GM19240 (cell line): ENCODE results near the gene QDPR.
A peak's percentile ranks its signal among the peaks of the same experiment; 100 is the strongest.
"Not testable (repeated sequence)": the region's sequence is repeated elsewhere in the genome, so short reads cannot be mapped to it uniquely, and the experiment has no call there.

Source experiments
- DNase-seq: peaks from one replicate; pipeline ENCODE4 v3.0.0; 2011; ENCODE audit warnings: low spot score; ENCODE audit not compliant: insufficient read length

QDPR gene

GRCh38 chr4:17492058-17492741 lies 19.7 kb downstream of the QDPR start:
- no peak for DNase-seq

- no peak for DNase-seq
These were observed 20.7 kb downstream of the QDPR start for GRCh38 chr4:17491196-17491595.

- no peak for DNase-seq
These were observed 21.3 kb downstream of the QDPR start for GRCh38 chr4:17490575-17491059.

DNA sequence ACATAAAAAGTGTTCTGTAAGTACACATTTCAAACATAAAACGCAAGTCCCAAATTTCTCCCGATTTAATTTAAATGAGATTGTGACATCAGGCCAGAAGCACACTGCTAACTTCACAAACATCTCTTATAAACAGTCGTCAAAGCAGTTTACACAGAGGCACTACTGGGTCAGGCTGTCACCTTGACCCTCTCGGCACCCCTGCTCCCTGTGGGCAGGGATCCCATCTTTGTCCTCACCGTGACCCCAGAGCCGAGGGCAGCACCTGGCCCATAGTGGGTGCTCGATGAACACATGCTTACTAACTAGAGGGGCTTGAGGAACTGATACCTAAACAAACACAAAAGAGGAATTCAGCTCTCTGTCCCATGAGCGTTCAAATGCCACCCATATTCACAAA lies 22.2 kb downstream of the QDPR start:
- DNase-seq: no peak

- no peak for DNase-seq
These were observed 22.8 kb downstream of the QDPR start for GRCh38 chr4:17489123-17489522.

- no peak for DNase-seq
These were observed 29.2 kb downstream of the QDPR start for GRCh38 chr4:17482716-17483115.

DNA sequence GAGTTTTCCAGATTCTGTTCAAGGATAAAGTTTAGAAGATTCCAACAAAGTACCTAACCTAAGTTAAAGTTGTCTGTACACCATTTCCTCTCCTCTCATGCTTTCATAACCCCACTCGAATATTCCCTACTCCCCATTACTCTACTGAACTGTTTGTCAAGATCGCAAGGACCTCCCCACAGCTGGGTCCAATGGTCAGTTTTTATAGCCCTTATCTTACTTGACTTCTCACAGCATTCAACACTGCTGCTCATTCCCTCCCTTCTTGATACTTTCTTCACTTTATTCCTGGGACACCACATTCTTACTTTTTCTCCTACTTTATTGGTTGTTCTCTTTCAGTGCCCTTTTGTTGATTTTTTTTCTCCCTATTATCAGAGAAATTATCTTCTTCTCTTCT lies 30.9 kb downstream of the QDPR start:
- no peak for DNase-seq

- DNase-seq: no peak
These were observed 31.5 kb downstream of the QDPR start for GRCh38 chr4:17480210-17480927.

DNA sequence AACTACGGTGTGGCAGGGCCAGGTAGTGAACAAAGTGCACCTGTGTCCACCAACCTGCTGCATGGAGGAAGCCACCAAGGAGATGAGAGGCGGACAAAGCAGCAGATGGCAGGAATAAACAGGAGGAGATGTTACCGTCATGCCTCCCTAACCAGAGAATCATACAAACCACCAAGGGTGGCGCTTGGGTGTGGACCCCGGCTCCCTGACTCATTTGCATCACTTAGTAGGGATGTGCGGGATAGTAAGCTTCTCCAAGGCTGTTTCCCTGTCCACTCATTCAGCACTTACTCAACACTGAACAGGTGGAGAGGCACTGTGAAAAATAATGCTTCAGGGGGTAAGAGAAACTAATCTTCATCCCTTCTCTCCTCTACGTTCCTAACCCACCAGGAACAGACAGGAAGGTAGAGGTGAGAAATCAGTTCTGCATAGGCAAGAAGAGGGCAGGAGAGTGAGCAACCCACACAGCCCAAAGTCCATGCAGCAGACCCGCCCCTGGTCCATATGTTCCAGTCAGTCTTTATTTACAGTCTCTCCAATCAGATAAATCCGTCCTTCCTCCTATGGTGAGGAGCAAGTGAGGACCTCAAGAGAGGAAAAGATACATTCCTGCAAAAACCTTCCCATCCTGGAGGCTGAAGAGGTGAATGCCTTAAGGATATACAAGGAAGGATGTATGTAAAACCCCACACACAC lies 34.0 kb downstream of the QDPR start:
- no peak for DNase-seq

- no peak for DNase-seq
These were observed 35.0 kb downstream of the QDPR start for GRCh38 chr4:17476853-17477252.

GRCh38 chr4:17475481-17475880 lies 36.4 kb downstream of the QDPR start:
- DNase-seq: no peak

GRCh38 chr4:17469931-17470674 lies 41.8 kb downstream of the QDPR start:
- DNase-seq: no peak

- DNase-seq: no peak
These were observed 43.2 kb downstream of the QDPR start for GRCh38 chr4:17468619-17469221.

DNA sequence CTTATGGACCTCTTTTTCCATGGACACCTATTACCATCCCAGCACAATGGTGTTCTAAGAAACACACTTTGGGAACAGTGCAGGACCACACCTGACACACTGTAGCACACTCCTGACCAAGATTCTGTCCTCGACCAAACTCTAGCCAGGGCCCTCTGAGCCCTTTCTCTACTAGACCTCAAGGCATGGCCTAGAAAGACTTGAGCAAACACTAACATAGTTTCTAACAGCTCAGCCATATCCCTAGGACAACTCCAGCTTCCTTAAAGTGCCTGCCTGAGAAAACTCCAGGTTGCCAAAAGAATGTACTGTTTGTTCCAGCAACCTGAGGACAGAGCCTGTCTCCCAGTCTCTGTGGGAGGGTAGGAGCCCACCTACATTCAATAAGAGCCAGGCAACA lies 48.3 kb downstream of the QDPR start:
- no peak for DNase-seq

GRCh38 chr4:17450269-17450804 lies 61.6 kb downstream of the QDPR start:
- DNase-seq: no peak

GRCh38 chr4:17448689-17449088 lies 63.2 kb downstream of the QDPR start:
- DNase-seq: no peak

DNA sequence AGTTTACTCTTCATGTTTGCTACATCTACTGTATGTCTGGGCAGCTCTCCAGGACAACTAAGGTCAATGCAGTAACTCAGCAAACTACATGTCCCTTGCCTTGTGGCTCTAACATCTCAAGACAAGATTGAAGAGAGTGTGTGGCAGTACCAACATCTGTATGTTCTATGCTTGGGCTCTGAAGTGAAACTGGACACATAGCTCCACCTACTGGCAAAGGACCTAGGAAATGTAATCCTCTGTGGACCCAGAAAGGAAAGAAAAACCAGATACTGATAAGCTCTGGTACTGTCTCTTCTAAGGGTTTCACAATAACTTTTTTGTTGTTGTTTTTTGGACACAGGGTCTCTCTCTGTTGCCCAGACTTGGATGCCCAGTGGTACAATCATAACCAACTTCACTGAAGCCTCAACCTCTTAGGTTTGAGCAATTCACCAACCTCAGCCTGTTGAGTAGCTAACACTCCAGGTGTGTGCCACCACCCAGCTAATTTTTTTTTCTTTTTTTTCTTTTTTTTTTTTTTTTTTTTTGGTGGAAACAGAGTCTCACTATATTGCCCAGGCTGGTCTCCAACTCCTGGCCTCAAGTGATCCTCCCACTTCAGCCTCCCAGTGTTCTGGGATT lies 64.1 kb downstream of the QDPR start:
- peak; percentile 36 for DNase-seq

GRCh38 chr4:17447056-17447455 lies 64.8 kb downstream of the QDPR start:
- no peak for DNase-seq

DNA sequence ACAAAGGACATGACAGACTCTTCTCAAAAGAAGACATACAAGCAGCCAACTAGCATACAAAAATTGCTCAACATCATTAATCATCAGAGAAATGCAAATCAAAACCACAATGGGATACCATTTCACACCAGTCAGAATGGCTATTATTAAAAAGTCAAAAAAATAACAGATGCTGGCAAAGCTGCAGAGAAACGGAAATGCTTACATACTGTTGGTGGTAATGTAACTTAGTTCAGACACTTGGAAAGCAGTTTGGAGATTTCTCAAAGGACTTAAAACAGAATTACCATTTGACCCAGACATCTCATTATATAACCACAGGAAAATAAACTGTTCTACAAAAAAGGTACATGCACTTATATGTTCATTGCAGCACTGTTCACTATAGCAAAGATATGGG lies 69.4 kb downstream of the QDPR start:
- DNase-seq: not testable (repeated sequence)

- DNase-seq: no peak
These were observed 74.5 kb downstream of the QDPR start for GRCh38 chr4:17437396-17437795.

- no peak for DNase-seq
These were observed 75.2 kb downstream of the QDPR start for GRCh38 chr4:17436750-17437090.
